Osteocyte (in vitro differentiated cells): ENCODE data around the gene SYNJ2. TPM values are rescaled to one million over a fixed set of nuclear protein-coding genes. Genes with fewer than 3 reads are reported as not detected.
A peak's percentile ranks its signal among the peaks of the same experiment; 100 is the strongest.

Source experiments
- DNase-seq: peaks from one replicate; pipeline ENCODE4 v3.0.0; 2021; ENCODE audit warnings: mixed read lengths; ENCODE audit not compliant: unreplicated experiment; ENCODE audit errors: extremely low spot score
- H3K27ac Mint-ChIP-seq: one replicate; pipeline ENCODE4 v1.8.0; 2021; ENCODE audit warnings: mild to moderate bottlenecking, mixed read lengths; ENCODE audit not compliant: unreplicated experiment
- H3K27me3 Mint-ChIP-seq: one replicate; pipeline ENCODE4 v1.8.0; 2021; ENCODE audit warnings: mixed read lengths; ENCODE audit not compliant: unreplicated experiment
- H3K36me3 Mint-ChIP-seq: one replicate; pipeline ENCODE4 v1.8.0; 2021; ENCODE audit warnings: mixed read lengths; ENCODE audit not compliant: unreplicated experiment
- H3K4me1 Mint-ChIP-seq: one replicate; pipeline ENCODE4 v1.8.0; 2021; ENCODE audit warnings: mixed read lengths; ENCODE audit not compliant: unreplicated experiment
- H3K4me3 Mint-ChIP-seq: one replicate; pipeline ENCODE4 v1.8.0; 2021; ENCODE audit warnings: mild to moderate bottlenecking, moderate library complexity, mixed read lengths; ENCODE audit not compliant: unreplicated experiment
- H3K9me3 Mint-ChIP-seq: one replicate; pipeline ENCODE4 v1.8.0; 2021; ENCODE audit warnings: mixed read lengths; ENCODE audit not compliant: unreplicated experiment
- CTCF ChIP-seq: fragments of 200-600 bp; sonication (generic); IDR thresholded peaks from 2 replicates; pipeline ENCODE4 v1.5.0; 2021; ENCODE audit warnings: antibody characterized with exemption, mild to moderate bottlenecking, moderate library complexity
- total RNA-seq: library from RNA; stranded (reverse); gene quantifications from 2 replicates; pipeline ENCODE4 v1.2.1, GENCODE V29; 2021

SYNJ2 gene
- total RNA-seq, 1 donor from 2014 or later, result 94.5 TPM

DNA sequence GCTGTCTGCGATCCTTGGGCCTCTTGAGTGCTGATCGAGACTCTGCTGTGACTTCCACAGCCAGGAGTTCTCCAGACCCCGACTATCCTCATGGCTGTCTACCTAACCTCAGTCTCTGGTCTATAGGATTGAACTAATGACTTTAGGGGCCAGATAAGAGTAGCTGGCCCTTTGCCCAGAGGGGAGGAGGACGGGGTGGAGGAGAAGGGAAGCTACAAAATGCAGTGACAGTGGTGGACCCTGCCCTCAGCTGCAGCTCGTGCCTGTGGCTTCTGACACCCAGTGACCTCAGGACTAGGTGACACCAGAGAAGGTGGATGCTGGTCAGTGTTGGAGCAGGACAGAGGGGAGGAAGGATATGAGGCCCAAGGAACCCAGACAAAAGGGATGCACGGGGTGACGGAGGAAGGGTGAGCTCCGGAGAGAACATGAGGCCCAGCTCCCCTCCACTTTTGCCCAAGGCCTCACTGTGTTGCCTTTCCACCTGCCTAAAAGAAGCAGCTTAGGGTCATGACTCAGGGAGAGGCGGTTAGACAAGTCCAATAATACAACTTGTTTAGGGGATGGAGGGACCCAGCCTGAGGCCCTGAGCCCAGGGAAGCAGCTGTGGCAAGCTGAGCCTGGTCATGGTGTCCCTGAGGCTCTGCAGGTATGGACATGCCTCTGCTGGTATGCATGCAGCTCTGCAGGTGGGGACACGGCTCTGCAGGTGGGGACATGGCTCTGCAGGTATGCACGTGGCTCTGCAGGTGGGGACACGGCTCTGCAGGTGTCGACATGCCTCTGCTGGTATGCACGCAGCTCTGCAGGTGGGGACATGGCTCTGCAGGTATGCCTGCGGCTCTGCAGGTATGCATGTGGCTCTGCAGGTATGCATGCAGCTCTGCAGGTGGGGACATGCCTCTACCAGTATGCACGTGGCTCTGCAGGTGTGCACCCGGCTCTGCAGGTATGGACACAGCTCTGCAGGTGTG lies 67.7 kb downstream of the SYNJ2 start:
- no peak for TF ChIP-seq CTCF
- Mint-ChIP-seq H3K36me3 (peaks cover 46% of the 10 kb centered on the region), H3K4me3 (no peak overlapping the region), H3K4me1 (peaks cover 8% of the 10 kb centered on the region), H3K27ac (no peak overlapping the region), H3K9me3 (no peaks in the 10 kb centered on the region), H3K27me3 (no peaks in the 10 kb centered on the region)
- DNase-seq, result no peak

GRCh38 chr6:158050107-158050735 lies 68.6 kb downstream of the SYNJ2 start:
- TF ChIP-seq CTCF, result no peak
- no peak overlapping the region for H3K27ac Mint-ChIP-seq
- H3K9me3 Mint-ChIP-seq, result no peaks in the 10 kb centered on the region
- H3K27me3 Mint-ChIP-seq, result no peaks in the 10 kb centered on the region
- no peak for DNase-seq
- no peak overlapping the region for H3K4me3 Mint-ChIP-seq
- peaks cover 8% of the 10 kb centered on the region for H3K4me1 Mint-ChIP-seq
- peaks cover 43% of the 10 kb centered on the region for H3K36me3 Mint-ChIP-seq

DNA sequence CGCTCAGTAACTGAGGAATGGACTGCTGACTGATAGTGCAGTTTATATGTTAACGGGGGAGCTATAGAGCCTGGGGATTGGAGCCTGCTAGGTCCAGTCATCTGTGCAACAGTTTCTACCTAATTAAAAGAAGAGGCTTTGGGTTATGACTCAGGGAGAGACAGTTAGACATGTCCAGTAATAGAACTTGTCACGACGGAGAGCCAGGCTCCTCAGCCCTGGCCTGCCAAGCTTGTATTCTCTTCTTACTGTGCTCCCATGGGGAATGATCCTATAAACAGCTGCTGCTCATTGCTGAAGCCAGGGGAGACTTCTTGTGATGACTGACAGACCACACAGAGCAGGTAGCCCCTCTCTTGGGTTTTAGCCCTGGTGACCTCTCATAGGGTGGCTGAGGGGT lies 69.3 kb downstream of the SYNJ2 start:
- no peak for DNase-seq
- no peak overlapping the region for H3K4me3 Mint-ChIP-seq

GRCh38 chr6:158051968-158052367 lies 70.3 kb downstream of the SYNJ2 start:
- H3K27me3 Mint-ChIP-seq, result no peaks in the 10 kb centered on the region
- TF ChIP-seq CTCF, result no peak
- H3K9me3 Mint-ChIP-seq, result no peaks in the 10 kb centered on the region
- H3K27ac Mint-ChIP-seq, result no peak overlapping the region
- H3K4me1 Mint-ChIP-seq, result peaks cover 10% of the 10 kb centered on the region
- no peak overlapping the region for H3K4me3 Mint-ChIP-seq
- peaks cover 46% of the 10 kb centered on the region for H3K36me3 Mint-ChIP-seq
- no peak for DNase-seq

More for the DNA sequence above, 69.3 kb downstream of the SYNJ2 start:
- no peaks in the 10 kb centered on the region for H3K9me3 Mint-ChIP-seq
- no peaks in the 10 kb centered on the region for H3K27me3 Mint-ChIP-seq
- H3K36me3 Mint-ChIP-seq, result peaks cover 41% of the 10 kb centered on the region
- peak overlapping the region; percentile 27 for H3K27ac Mint-ChIP-seq
- peaks cover 3% of the 10 kb centered on the region for H3K4me1 Mint-ChIP-seq
- no peak for TF ChIP-seq CTCF
